B cell (primary cell): ENCODE results near the gene STARD9. TPM values are rescaled to one million over a fixed set of nuclear protein-coding genes. Genes with fewer than 3 reads are reported as not detected.
A peak's percentile ranks its signal among the peaks of the same experiment; 100 is the strongest.

ENCODE experiments used
- ATAC-seq: fragments of 200-7000 bp; cut with Tn5 transposase; one replicate; pipeline ENCODE4 v1.10.0; 2021; ENCODE audit warnings: low read depth, mild to moderate bottlenecking, moderate number of reproducible peaks, moderate library complexity
- CTCF ChIA-PET: fragments of 350-600 bp; sonication (Branson Sonifier 250); formaldehyde crosslinking; loops from one replicate; lab custom pipeline; 2021; ENCODE audit warnings: antibody characterized with exemption, inconsistent platforms; lab: Charles Lee
- POLR2A ChIA-PET: fragments of 350-600 bp; sonication (Branson Sonifier 250); formaldehyde crosslinking; loops from one replicate; lab custom pipeline; 2021; ENCODE audit warnings: antibody characterized with exemption; lab: Charles Lee
- DNase-seq: peaks from one replicate; pipeline ENCODE4 v3.0.0; 2013
- H2AFZ ChIP-seq: 2 replicates; pipeline ENCODE4 v1.6.1; 2012; ENCODE audit warnings: mild to moderate bottlenecking, low read depth, low read length; ENCODE audit not compliant: insufficient read depth, poor library complexity, severe bottlenecking
- H3K27ac ChIP-seq, 2 donors: 1 replicate in 1 of 2; 2 replicates in 1 of 2; pipeline ENCODE4 v1.5.1; 2012 to 2013; ENCODE audit warnings: low read length in 2 of 2, mild to moderate bottlenecking in 2 of 2, moderate library complexity in 1 of 2
- H3K27me3 ChIP-seq, 4 experiments: fragments of 200-600 bp in 1 of 4; sonication (generic) in 1 of 4; replicated peaks in 1 of 4; 1 replicate in 2 of 4; 2 replicates in 2 of 4; pipeline versions ENCODE4 v1.6.1 to v1.7.0; 2013 to 2016; ENCODE audit warnings: low read length in 3 of 4, mild to moderate bottlenecking in 2 of 4, mixed read lengths in 1 of 4, moderate library complexity in 1 of 4; ENCODE audit not compliant: insufficient read depth in 4 of 4, control insufficient read depth in 3 of 4; ENCODE audit errors: control extremely low read depth in 1 of 4
- H3K36me3 ChIP-seq, 2 experiments: replicated peaks in 1 of 2; 1 replicate in 1 of 2; 2 replicates in 1 of 2; pipeline versions ENCODE4 v1.6.1 to v1.7.1; 2013; ENCODE audit warnings: low read length in 1 of 2; ENCODE audit not compliant: insufficient read depth in 2 of 2, control insufficient read depth in 1 of 2; ENCODE audit errors: control extremely low read depth in 1 of 2, extremely low read depth in 1 of 2
- H3K4me1 ChIP-seq, 2 donors: fragments of 200-600 bp in 1 of 2; sonication (generic) in 1 of 2; 1 replicate in 1 of 2; 2 replicates in 1 of 2; pipeline versions ENCODE4 v1.5.1 to v1.6.1; 2013 to 2017; ENCODE audit warnings: low read length in 2 of 2; ENCODE audit not compliant: control insufficient read depth in 2 of 2, insufficient read depth in 2 of 2
- H3K4me2 ChIP-seq: replicated peaks from 2 replicates; pipeline ENCODE3; 2012; ENCODE audit warnings: mild to moderate bottlenecking, low read depth, low read length; ENCODE audit not compliant: poor library complexity, severe bottlenecking
- H3K4me3 ChIP-seq, 5 experiments: fragments of 200-600 bp in 1 of 5; sonication (generic) in 1 of 5; 1 replicate in 3 of 5; 2 replicates in 2 of 5; pipeline versions ENCODE4 v1.5.1 to v1.7.0; 2011 to 2016; ENCODE audit warnings: low read length in 4 of 5, mild to moderate bottlenecking in 4 of 5, low read depth in 2 of 5, control low read depth in 1 of 5, moderate library complexity in 1 of 5; ENCODE audit not compliant: insufficient read depth in 1 of 5; ENCODE audit errors: control extremely low read depth in 1 of 5, extremely low read depth in 1 of 5
- H3K79me2 ChIP-seq: fragments of 200-600 bp; sonication (generic); one replicate; pipeline ENCODE4 v1.6.0; 2016; ENCODE audit warnings: low read length; ENCODE audit not compliant: control insufficient read depth, insufficient read depth
- H3K9ac ChIP-seq: fragments of 200-600 bp; sonication (generic); 2 replicates; pipeline ENCODE4 v1.6.1; 2017; ENCODE audit warnings: mild to moderate bottlenecking, low read length, moderate library complexity
- H3K9me3 ChIP-seq, 3 donors: one replicate each; pipeline versions ENCODE4 v1.6.1 to v1.7.1; 2013; ENCODE audit warnings: low read length in 2 of 3; ENCODE audit not compliant: control insufficient read depth in 2 of 3, insufficient read depth in 1 of 3; ENCODE audit errors: control extremely low read depth in 1 of 3
- H4K20me1 ChIP-seq: 2 replicates; pipeline ENCODE4 v1.6.0; 2012; ENCODE audit warnings: mild to moderate bottlenecking, low read length; ENCODE audit not compliant: insufficient read depth, control insufficient read depth, poor library complexity, severe bottlenecking
- H3K27ac Mint-ChIP-seq: one replicate; pipeline ENCODE4 v1.8.0; 2021; ENCODE audit warnings: mixed read lengths
- H3K27me3 Mint-ChIP-seq: one replicate; pipeline ENCODE4 v1.8.0; 2021; ENCODE audit warnings: mixed read lengths
- H3K4me1 Mint-ChIP-seq: one replicate; pipeline ENCODE4 v1.8.0; 2021; ENCODE audit warnings: mixed read lengths
- H3K4me3 Mint-ChIP-seq: one replicate; pipeline ENCODE4 v1.8.0; 2021; ENCODE audit warnings: mixed read lengths
- H3K9me3 Mint-ChIP-seq: one replicate; pipeline ENCODE4 v1.8.0; 2022; ENCODE audit warnings: mixed read lengths; ENCODE audit not compliant: insufficient read depth
- CTCF ChIP-seq: fragments of 200-600 bp; IDR thresholded peaks from one replicate; pipeline ENCODE4 v1.8.0; 2022; ENCODE audit warnings: antibody characterized with exemption, mild to moderate bottlenecking
- EZH2 ChIP-seq: IDR thresholded peaks from 2 replicates; pipeline ENCODE4 v1.6.1; 2012; ENCODE audit warnings: borderline replicate concordance, low read depth, mild to moderate bottlenecking, moderate library complexity, low read length; ENCODE audit not compliant: insufficient read depth, poor library complexity, severe bottlenecking
- WGBS: methylation state at CpG from one replicate; pipeline ENCODE4 v1.1.5; 2013; ENCODE audit warnings: missing lambda C conversion rate; ENCODE audit not compliant: insufficient coverage; 5-methylcytosine and 5-hydroxymethylcytosine counted together
- intact Hi-C: fragments of 100-400 bp; cut with micrococcal nuclease; formaldehyde crosslinking; loops from one replicate; pipeline ENCODE4 v1.10.0; 2022
- polyA plus RNA-seq: library from polyadenylated mRNA; depleted of rRNA; stranded (reverse); fragments of >200 nt; gene quantifications from 2 replicates; pipeline ENCODE4 v1.2.3, GENCODE V29; 2012
- total RNA-seq, 2 donors: library from RNA; stranded (reverse); fragments of 120-200 nt in 1 of 2; gene quantifications; 1 replicate in 1 of 2; 2 replicates in 1 of 2; pipeline versions ENCODE4 v1.2.3 to v1.2.4, GENCODE V29; 2013 to 2022

STARD9 gene
- total and polyA plus RNA-seq, 2 donors (not counting 1 experiment from before 2014, with no cell fraction given) = 5.0 to 23.1 TPM

GRCh38 chr15:42602501-42602900, 27.1 kb downstream of the STARD9 start:
- H3K9me3 ChIP-seq = peaks cover 0 to 8% (median 6%) of the 10 kb centered on the region in 3 donors
- H3K9ac ChIP-seq = no peak overlapping the region
- DNase-seq (no peak), ATAC-seq (no peak)
- H2AFZ ChIP-seq = no peak overlapping the region
- no peak overlapping the region for H3K27ac ChIP-seq
- no peaks in the 10 kb centered on the region for H3K36me3 ChIP-seq
- H3K4me2 ChIP-seq = no peak overlapping the region
- intact Hi-C loops = no loop called here
- TF ChIP-seq CTCF (no peak), EZH2 (no peak)
- no peaks in the 10 kb centered on the region for H4K20me1 ChIP-seq
- CTCF ChIA-PET = no interaction called here
- H3K27me3 ChIP-seq = no peaks in the 10 kb centered on the region
- Mint-ChIP-seq H3K27me3 (no peaks in the 10 kb centered on the region), H3K27ac (no peak overlapping the region), H3K4me3 (no peak overlapping the region), H3K9me3 (no peaks in the 10 kb centered on the region), H3K4me1 (peaks cover 44% of the 10 kb centered on the region)
- peaks cover 24 to 31% of the 10 kb centered on the region in 2 donors for H3K4me1 ChIP-seq
- POLR2A ChIA-PET = no interaction called here
- no CpG with 5 or more reads among the region's 3 CpGs for WGBS
- H3K4me3 ChIP-seq = no peak overlapping the region
- no peaks in the 10 kb centered on the region for H3K79me2 ChIP-seq

GRCh38 chr15:42603978-42604377, 28.6 kb downstream of the STARD9 start:
- no CpG with 5 or more reads among the region's 2 CpGs for WGBS
- Histone ChIP-seq H2AFZ (no peak overlapping the region), H3K4me3 (no peak overlapping the region), H4K20me1 (no peaks in the 10 kb centered on the region), H3K27me3 (no peaks in the 10 kb centered on the region), H3K36me3 (no peaks in the 10 kb centered on the region), H3K79me2 (no peaks in the 10 kb centered on the region), H3K9me3 (peaks cover 0 to 8% (median 6%) of the 10 kb centered on the region in 3 donors), H3K9ac (no peak overlapping the region), H3K27ac (no peak overlapping the region), H3K4me2 (no peak overlapping the region), H3K4me1 (peaks cover 37 to 46% of the 10 kb centered on the region in 2 donors)
- CTCF ChIA-PET = interaction anchor here (1.7 kb wide), 1 partner anchor 12 kb away, joined by 3 read pairs; no protein-coding TSS in a partner anchor
- POLR2A ChIA-PET = no interaction called here
- DNase-seq (no peak), ATAC-seq (no peak)
- no peak overlapping the region for H3K4me3 Mint-ChIP-seq
- intact Hi-C loops = no loop called here
- no peaks in the 10 kb centered on the region for H3K27me3 Mint-ChIP-seq
- TF ChIP-seq EZH2 = no peak
- TF ChIP-seq CTCF = no peak
- peak overlapping the region; percentile 60 for H3K27ac Mint-ChIP-seq
- H3K4me1 Mint-ChIP-seq = peaks cover 58% of the 10 kb centered on the region
- H3K9me3 Mint-ChIP-seq = no peaks in the 10 kb centered on the region
